Calu3 (cell line): Measurements from ENCODE around the gene RAB43. TPM values are rescaled to one million over a fixed set of nuclear protein-coding genes. Genes with fewer than 3 reads are reported as not detected.

ENCODE experiments used
- BruUV-seq: library from RNA; stranded (reverse); fragments of 400-500 nt; replicated peaks from 2 replicates; lab custom pipeline; 2021; lab: Mats Ljungman, UMichigan
- CTCF ChIA-PET: fragments of 300-600 bp; sonication (Branson Sonifier 250); formaldehyde crosslinking; loops from one replicate; lab custom pipeline; 2022; ENCODE audit warnings: antibody characterized with exemption; lab: Charles Lee
- DNase-seq: peaks from one replicate; pipeline ENCODE4 v3.0.0; 2022
- H3K27ac Mint-ChIP-seq: one replicate; pipeline ENCODE4 v1.8.0; 2022; ENCODE audit warnings: mixed read lengths; ENCODE audit not compliant: unreplicated experiment
- H3K27me3 Mint-ChIP-seq: one replicate; pipeline ENCODE4 v1.8.0; 2022; ENCODE audit warnings: mixed read lengths; ENCODE audit not compliant: unreplicated experiment
- H3K36me3 Mint-ChIP-seq: one replicate; pipeline ENCODE4 v1.8.0; 2022; ENCODE audit warnings: mild to moderate bottlenecking, moderate library complexity, mixed read lengths; ENCODE audit not compliant: insufficient read depth, unreplicated experiment
- H3K4me1 Mint-ChIP-seq: one replicate; pipeline ENCODE4 v1.8.0; 2022; ENCODE audit warnings: mild to moderate bottlenecking, low read depth, mixed read lengths; ENCODE audit not compliant: unreplicated experiment
- H3K4me3 Mint-ChIP-seq: one replicate; pipeline ENCODE4 v1.8.0; 2022; ENCODE audit warnings: mild to moderate bottlenecking, low read depth, moderate library complexity, mixed read lengths; ENCODE audit not compliant: unreplicated experiment
- H3K9me3 Mint-ChIP-seq: one replicate; pipeline ENCODE4 v1.8.0; 2022; ENCODE audit warnings: low read depth, mixed read lengths; ENCODE audit not compliant: unreplicated experiment
- intact Hi-C: fragments of 100-400 bp; cut with micrococcal nuclease; formaldehyde crosslinking; loops from one replicate; pipeline ENCODE4 v1.10.0; 2022; ENCODE audit not compliant: unreplicated experiment
- total RNA-seq: library from RNA; stranded (reverse); gene quantifications from 2 replicates; pipeline ENCODE4 v1.2.3, GENCODE V29; 2022
- TF ChIP-seq, protein P1 (sequence below): fragments of 200-600 bp; IDR thresholded peaks from one replicate; pipeline ENCODE4 v1.8.0; 2022; ENCODE audit warnings: antibody characterized with exemption; ENCODE audit not compliant: unreplicated experiment

RAB43 gene
- total RNA-seq, 1 experiment from 2014 or later, result 21.2 TPM

DNA sequence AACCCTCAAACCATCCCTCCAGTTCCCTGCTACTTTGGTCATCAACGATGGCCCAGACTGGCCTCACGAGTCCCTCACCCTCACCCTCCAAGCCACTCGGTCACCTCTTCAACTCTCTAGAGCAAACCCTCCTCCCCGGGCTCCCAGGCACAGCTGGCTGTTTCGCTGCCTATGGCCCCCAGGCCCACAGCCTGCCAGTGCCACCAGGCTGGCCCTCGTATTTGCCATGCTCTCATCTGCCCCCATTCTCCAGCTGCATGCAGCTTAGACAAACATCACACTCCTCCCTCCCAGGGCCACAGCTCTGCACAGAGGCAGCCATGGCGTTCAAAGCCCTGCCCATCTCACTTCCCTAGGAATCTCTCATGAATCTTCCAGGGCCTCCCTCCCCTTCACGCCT lies 13.8 kb downstream of the RAB43 start:
- no peaks in the 10 kb centered on the region for H3K27me3 Mint-ChIP-seq
- H3K4me1 Mint-ChIP-seq, result no peaks in the 10 kb centered on the region
- intact Hi-C loops, result no loop called here
- no peak overlapping the region for H3K4me3 Mint-ChIP-seq
- BruUV-seq, result no TSS peak
- H3K9me3 Mint-ChIP-seq, result no peaks in the 10 kb centered on the region
- no peak for DNase-seq
- TF ChIP-seq, protein P1, sequence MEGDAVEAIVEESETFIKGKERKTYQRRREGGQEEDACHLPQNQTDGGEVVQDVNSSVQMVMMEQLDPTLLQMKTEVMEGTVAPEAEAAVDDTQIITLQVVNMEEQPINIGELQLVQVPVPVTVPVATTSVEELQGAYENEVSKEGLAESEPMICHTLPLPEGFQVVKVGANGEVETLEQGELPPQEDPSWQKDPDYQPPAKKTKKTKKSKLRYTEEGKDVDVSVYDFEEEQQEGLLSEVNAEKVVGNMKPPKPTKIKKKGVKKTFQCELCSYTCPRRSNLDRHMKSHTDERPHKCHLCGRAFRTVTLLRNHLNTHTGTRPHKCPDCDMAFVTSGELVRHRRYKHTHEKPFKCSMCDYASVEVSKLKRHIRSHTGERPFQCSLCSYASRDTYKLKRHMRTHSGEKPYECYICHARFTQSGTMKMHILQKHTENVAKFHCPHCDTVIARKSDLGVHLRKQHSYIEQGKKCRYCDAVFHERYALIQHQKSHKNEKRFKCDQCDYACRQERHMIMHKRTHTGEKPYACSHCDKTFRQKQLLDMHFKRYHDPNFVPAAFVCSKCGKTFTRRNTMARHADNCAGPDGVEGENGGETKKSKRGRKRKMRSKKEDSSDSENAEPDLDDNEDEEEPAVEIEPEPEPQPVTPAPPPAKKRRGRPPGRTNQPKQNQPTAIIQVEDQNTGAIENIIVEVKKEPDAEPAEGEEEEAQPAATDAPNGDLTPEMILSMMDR, result no peak
- CTCF ChIA-PET, result no interaction called here
- peaks cover 12% of the 10 kb centered on the region for H3K36me3 Mint-ChIP-seq
- no peak overlapping the region for H3K27ac Mint-ChIP-seq

DNA sequence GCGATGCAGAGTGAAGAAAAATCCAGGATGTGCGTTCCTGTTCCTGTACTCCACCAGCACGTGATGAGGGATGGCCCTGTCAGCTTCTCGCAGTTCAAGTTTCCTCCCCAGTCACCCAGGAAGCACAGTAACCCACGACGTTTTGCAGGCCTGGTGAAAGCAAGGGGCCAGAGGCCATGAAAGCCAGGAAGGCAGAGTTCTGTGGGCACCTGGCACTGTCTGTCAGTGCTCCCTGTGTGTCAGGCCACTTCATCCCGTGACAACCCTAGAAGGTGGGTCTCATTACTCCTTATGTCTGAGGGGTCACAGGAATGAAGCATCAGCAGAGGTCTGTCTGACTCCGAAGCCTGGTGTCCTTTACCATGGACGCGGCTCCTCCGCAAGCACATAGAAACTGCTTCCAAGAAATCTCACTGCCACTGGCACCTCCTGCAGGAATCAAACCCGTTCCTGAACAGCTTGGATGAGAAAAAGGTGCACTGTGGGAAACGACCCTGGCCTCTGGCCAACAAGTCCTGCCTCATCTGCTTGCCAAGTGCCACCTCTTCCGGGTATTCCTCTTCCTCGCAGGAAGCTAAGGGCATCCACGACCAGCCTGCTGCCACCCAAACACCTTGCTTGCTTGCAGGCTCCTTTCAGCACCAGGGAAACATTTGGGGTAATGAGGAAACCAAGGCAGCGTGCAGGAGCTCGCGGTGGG lies 14.6 kb downstream of the RAB43 start:
- no TSS peak for BruUV-seq
- TF ChIP-seq, protein P1, result no peak
- H3K4me3 Mint-ChIP-seq, result no peak overlapping the region
- H3K27ac Mint-ChIP-seq, result no peak overlapping the region
- H3K36me3 Mint-ChIP-seq, result peaks cover 12% of the 10 kb centered on the region
- no peaks in the 10 kb centered on the region for H3K9me3 Mint-ChIP-seq
- CTCF ChIA-PET, result interaction anchor here (1.2 kb wide), 1 partner anchor 55 kb away, joined by 4 read pairs; no protein-coding TSS in a partner anchor
- no peaks in the 10 kb centered on the region for H3K27me3 Mint-ChIP-seq
- DNase-seq, result no peak
- no peaks in the 10 kb centered on the region for H3K4me1 Mint-ChIP-seq
- intact Hi-C loops, result no loop called here

DNA sequence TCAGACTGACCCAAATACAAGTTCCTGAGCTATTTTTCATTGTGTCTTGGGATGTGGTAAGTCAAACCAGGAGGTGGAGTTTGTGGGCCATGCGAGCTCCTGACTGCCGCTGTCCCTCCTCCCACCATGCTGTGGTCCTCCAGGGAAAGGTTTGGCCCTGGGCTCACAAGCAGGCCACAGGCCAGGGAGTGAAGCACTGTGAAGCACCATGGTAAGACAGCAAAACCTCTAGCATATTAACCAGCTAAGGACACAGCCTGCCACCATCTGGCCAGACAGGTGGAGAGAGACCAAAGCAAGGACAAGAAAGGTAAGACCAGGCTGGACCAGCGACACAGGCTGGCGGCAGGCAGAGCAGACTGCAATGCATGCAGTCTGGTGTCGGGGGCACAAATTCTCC lies 15.3 kb downstream of the RAB43 start:
- intact Hi-C loops, result no loop called here
- peaks cover 12% of the 10 kb centered on the region for H3K36me3 Mint-ChIP-seq
- no peak for DNase-seq
- no peak overlapping the region for H3K27ac Mint-ChIP-seq
- no peak overlapping the region for H3K4me3 Mint-ChIP-seq
- TF ChIP-seq, protein P1, result no peak
- no peaks in the 10 kb centered on the region for H3K9me3 Mint-ChIP-seq
- CTCF ChIA-PET, result interaction anchor here (0.7 to 1.2 kb wide), 3 partner anchors 15 to 55 kb away, joined by 3 to 4 read pairs (median 3); partner anchors contain the start of gene RAB43
- H3K27me3 Mint-ChIP-seq, result no peaks in the 10 kb centered on the region
- BruUV-seq, result no TSS peak
- no peaks in the 10 kb centered on the region for H3K4me1 Mint-ChIP-seq

DNA sequence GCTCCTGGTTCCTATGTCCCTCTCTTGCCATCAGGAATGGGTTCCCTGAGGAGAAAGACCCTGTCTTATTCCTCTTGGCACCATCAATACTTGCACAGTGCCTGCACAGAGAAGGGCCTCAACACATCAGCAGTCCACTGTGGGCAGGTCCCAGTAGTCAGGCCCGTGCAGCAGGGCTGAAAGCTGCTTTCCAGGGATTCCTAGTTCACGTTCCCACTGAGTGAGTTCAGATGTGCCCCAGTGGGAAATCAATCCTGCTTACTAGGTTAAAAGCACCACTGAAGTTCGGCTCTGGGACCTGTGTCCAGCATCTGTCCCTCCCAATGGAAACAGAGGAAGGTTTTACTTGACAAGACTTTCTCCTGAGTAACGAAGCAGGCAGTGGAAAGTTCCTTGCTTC lies 15.7 kb downstream of the RAB43 start:
- intact Hi-C loops, result no loop called here
- H3K36me3 Mint-ChIP-seq, result peaks cover 12% of the 10 kb centered on the region
- TF ChIP-seq, protein P1, result no peak
- BruUV-seq, result no TSS peak
- no peak overlapping the region for H3K4me3 Mint-ChIP-seq
- CTCF ChIA-PET, result interaction anchor here (0.7 to 1.2 kb wide), 3 partner anchors 15 to 54 kb away, joined by 3 to 4 read pairs (median 3); partner anchors contain the start of gene RAB43
- no peak overlapping the region for H3K27ac Mint-ChIP-seq
- no peaks in the 10 kb centered on the region for H3K9me3 Mint-ChIP-seq
- H3K27me3 Mint-ChIP-seq, result no peaks in the 10 kb centered on the region
- no peak for DNase-seq
- no peaks in the 10 kb centered on the region for H3K4me1 Mint-ChIP-seq
